Psoas muscle (tissue), 8 donors: ENCODE measurements around the gene TOB1. TPM values are rescaled to one million over a fixed set of nuclear protein-coding genes. Genes with fewer than 3 reads are reported as not detected.

Experiments
- ATAC-seq, 4 donors: fragments of 200-7000 bp; cut with Tn5 transposase; one replicate each; pipeline ENCODE4 v1.9.1; 2020; ENCODE audit warnings: moderate library complexity in 3 of 4, mild to moderate bottlenecking in 2 of 4
- DNase-seq, 2 donors: peaks; one replicate each; pipeline ENCODE4 v3.0.0-alpha.2; 2020
- H3K27ac ChIP-seq: fragments of 200-600 bp; one replicate; pipeline ENCODE4 v1.8.0; 2022
- H3K27me3 ChIP-seq, 3 donors: fragments of 200-600 bp in 1 of 3; one replicate each; pipeline versions ENCODE4 v1.6.1 to v1.8.0; 2013 to 2022; ENCODE audit warnings: low read length in 2 of 3, mild to moderate bottlenecking in 2 of 3, moderate library complexity in 1 of 3; ENCODE audit not compliant: insufficient read depth in 3 of 3
- H3K36me3 ChIP-seq, 2 donors: fragments of 200-600 bp in 1 of 2; one replicate each; pipeline versions ENCODE4 v1.6.1 to v1.8.0; 2013 to 2022; ENCODE audit warnings: low read depth in 1 of 2, mild to moderate bottlenecking in 1 of 2, moderate library complexity in 1 of 2; ENCODE audit not compliant: insufficient read depth in 1 of 2
- H3K4me1 ChIP-seq: fragments of 200-600 bp; one replicate; pipeline ENCODE4 v1.8.0; 2022
- H3K4me3 ChIP-seq: fragments of 200-600 bp; one replicate; pipeline ENCODE4 v1.8.0; 2022; ENCODE audit warnings: mild to moderate bottlenecking
- H3K9me3 ChIP-seq: fragments of 200-600 bp; one replicate; pipeline ENCODE4 v1.8.0; 2022
- CTCF ChIP-seq: fragments of 200-600 bp; IDR thresholded peaks from one replicate; pipeline ENCODE4 v1.8.0; 2022; ENCODE audit warnings: antibody characterized with exemption
- WGBS, 3 donors: extraction: QIAGEN DNeasy Blood & Tissue Kit; methylation state at CpG; one replicate each; pipeline versions ENCODE4 v1.1.6 to v1.1.7; 2013; 5-methylcytosine and 5-hydroxymethylcytosine counted together
- intact Hi-C, 2 donors: fragments of 100-400 bp; cut with DNase I; formaldehyde crosslinking; loops; one replicate each; pipeline versions ENCODE4 v1.11.0 to v1.14.2; 2022
- long read RNA-seq, 2 donors: library from polyadenylated mRNA; unstranded; transcript quantifications; one replicate each; pipeline ENCODE4 v2.0.0, GENCODE V29; 2021
- polyA plus RNA-seq, 3 donors: library from polyadenylated mRNA; stranded (reverse); fragments of 200-250 nt; gene quantifications; one replicate each; pipeline ENCODE4 v1.2.3, GENCODE V29; 2013
- total RNA-seq, 4 donors: library from RNA; stranded (reverse); fragmentation: NEBNext Ultra II Directional in 2 of 4; extraction: Animal tissue kit (Norgen Biotek cat#: 25700) in 2 of 4; gene quantifications; one replicate each; pipeline versions ENCODE4 v1.2.1 to v1.2.4, GENCODE V29; 2021 to 2023
- donor health status: healthy with polysubstance abuse.
- donor health status: DM: no; HTN: no; CAD: no; lungs with moderate emphysema.
- donor health status: Bipolar disorder and iron deficiency.
- donor health status: healthy.
- donor health status: DM: yes; HTN: yes; CAD: no.
- donor health status: DM: no; HTN: no; CAD: no.
- donor health status: DM: no; HTN: no; CAD: no.
- donor health status: DM: yes; HTN: yes; CAD: no.

TOB1 gene
- total RNA-seq (100 to 1,000 TPM in 3 of 4 donors, 10 to 100 TPM in 1; 74.9 to 155 (median 102) TPM), polyA plus RNA-seq (10 to 100 TPM; 12.8 to 40.9 (median 21.4) TPM)
- long read RNA-seq, donor 1, transcript TOB1-202 (2 exons, 2,229 nt): major isoform, 13 of 15 reads
- long read RNA-seq, donor 1, partial matches to known transcripts: 0 of 15 reads
- long read RNA-seq, donor 1, other reads (novel, unspliced or antisense): 1 of 15 reads
- long read RNA-seq, donor 2, transcript TOB1-203 (2 exons, 889 nt): minor isoform, 5 of 41 reads
- long read RNA-seq, donor 2, transcript TOB1-202 (2 exons, 2,229 nt): major isoform, 32 of 41 reads
- long read RNA-seq, donor 2, partial matches to known transcripts: 0 of 41 reads
- long read RNA-seq, donor 2, other reads (novel, unspliced or antisense): 4 of 41 reads

DNA sequence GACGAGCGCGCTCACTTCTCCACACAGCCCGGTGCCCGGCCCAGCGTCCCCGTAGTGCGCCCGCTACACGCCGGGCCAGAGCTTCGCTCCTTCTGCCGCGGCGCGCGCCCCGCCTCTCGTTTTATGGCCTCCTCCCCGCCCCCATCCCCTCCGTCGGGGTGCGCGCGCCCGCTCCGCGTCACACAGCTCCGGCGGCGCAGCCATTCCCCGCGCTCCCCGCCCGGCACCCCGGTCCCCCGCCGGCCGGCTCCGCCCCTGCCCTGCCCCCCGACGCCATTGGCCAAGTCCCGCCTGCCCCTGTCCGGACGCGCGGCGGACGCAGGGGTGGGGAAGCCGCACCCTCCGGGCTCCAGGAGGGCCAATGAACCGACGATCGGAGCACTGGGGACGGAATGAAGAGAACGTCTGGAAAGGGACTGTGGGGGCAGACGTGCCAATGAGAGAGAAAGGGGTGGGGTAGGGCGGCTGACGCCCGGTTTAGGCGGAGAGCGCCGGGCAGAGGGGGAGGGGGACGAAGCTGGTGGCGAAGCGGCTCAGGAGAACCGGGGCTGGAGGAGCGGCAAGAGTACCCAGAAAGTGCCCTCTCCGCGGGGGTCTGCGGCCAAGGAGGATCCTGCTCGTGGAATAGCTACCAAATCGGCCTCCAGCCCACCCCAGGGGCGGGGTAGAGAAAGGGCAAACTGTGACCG, at the start of gene TOB1:
Gene TOB1, minus strand, starts transcription at position 94 of the 689 bp plus-strand sequence. CDS start 2,337 bp downstream, outside the sequence.
- H3K4me1 ChIP-seq: peaks cover 21% of the 10 kb centered on the region
- TF ChIP-seq CTCF: no peak
- no peaks in the 10 kb centered on the region for H3K9me3 ChIP-seq
- H3K27ac ChIP-seq: peak within 1 kb of the TSS; percentile 100
- WGBS, 3 donors: 0 to 1% (median 1%) methylated on average over 59 to 75 of the region's 75 CpGs
- H3K4me3 ChIP-seq: peak within 1 kb of the TSS; percentile 90
- H3K36me3 ChIP-seq: peaks cover 0 to 26% of the 10 kb centered on the region in 2 donors
- intact Hi-C loops: loop anchor here (2.0 to 10.0 kb wide), 3 partner anchors 36 to 288 kb away; partner anchors contain the start of gene NME1 (in 1 of the 2)
- peak; percentile 79 to 87 (median 81) for ATAC-seq
- DNase-seq: peak; percentile 99
- H3K27me3 ChIP-seq: no peaks in the 10 kb centered on the region

DNA sequence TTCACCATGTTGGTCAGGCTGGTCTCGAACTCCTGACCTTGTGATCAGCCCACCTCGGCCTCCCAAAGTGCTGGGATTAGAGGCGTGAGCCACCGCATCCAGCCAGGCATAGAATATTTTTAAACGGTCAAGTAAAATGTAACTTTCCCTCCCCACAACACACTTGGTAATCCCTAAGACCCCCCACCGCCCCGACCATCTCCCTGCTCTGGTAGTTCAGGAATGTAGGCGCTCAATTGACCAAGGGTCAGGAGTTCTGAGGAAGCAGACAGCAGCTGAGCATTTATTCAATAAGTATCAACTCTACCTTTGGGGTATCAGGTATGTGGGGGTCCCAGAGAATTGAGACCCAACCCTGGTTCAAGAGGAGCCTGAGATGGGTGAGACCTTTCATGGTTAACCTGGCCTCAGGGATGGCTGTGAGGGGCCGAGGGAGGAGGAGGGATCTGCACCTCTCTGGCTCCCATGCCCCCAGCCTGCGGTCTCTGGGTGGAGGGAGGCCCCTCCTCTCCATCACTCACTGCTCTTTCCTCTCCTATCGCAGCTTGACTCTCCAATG, 48.4 kb upstream of the TOB1 start:
- intact Hi-C loops: no loop called here
- Histone ChIP-seq H3K27me3 (no peaks in the 10 kb centered on the region), H3K4me1 (peaks cover 24% of the 10 kb centered on the region), H3K9me3 (no peaks in the 10 kb centered on the region), H3K36me3 (no peaks in the 10 kb centered on the region), H3K4me3 (no peak overlapping the region), H3K27ac (no peak overlapping the region)
- no peak for TF ChIP-seq CTCF
- DNase-seq (no peak), ATAC-seq (no peak)
- 91 to 94% (median 93%) methylated on average over 11 of the region's 11 CpGs for WGBS, 3 donors

- intact Hi-C loops: no loop called here
- DNase-seq (no peak), ATAC-seq (no peak)
- Histone ChIP-seq H3K4me1 (peaks cover 14% of the 10 kb centered on the region), H3K27me3 (no peaks in the 10 kb centered on the region), H3K36me3 (no peaks in the 10 kb centered on the region), H3K27ac (no peak overlapping the region), H3K4me3 (no peak overlapping the region), H3K9me3 (no peaks in the 10 kb centered on the region)
- 89 to 95% (median 94%) methylated on average over 2 of the region's 2 CpGs for WGBS, 3 donors
- TF ChIP-seq CTCF: no peak
These were observed 47.0 kb upstream of the TOB1 start for GRCh38 chr17:50913120-50913519.

GRCh38 chr17:50911890-50912289, 45.7 kb upstream of the TOB1 start:
- ATAC-seq (no peak), DNase-seq (no peak)
- WGBS, 3 donors: 77 to 84% (median 81%) methylated on average over 4 of the region's 4 CpGs
- no peak for TF ChIP-seq CTCF
- H3K27me3 ChIP-seq: no peaks in the 10 kb centered on the region
- peaks cover 12% of the 10 kb centered on the region for H3K4me1 ChIP-seq
- no peaks in the 10 kb centered on the region for H3K9me3 ChIP-seq
- H3K27ac ChIP-seq: no peak overlapping the region
- H3K36me3 ChIP-seq: no peaks in the 10 kb centered on the region
- no peak overlapping the region for H3K4me3 ChIP-seq
- intact Hi-C loops: no loop called here
